WI38 (cell line): Measurements from ENCODE around the gene JPH2.

Experiments
- H3K4me3 ChIP-seq: 2 replicates; pipeline ENCODE4 v1.5.1; 2011; ENCODE audit warnings: low read depth, mild to moderate bottlenecking, control low read depth, low read length
- TF ChIP-seq, protein P1 (sequence below): IDR thresholded peaks from 2 replicates; pipeline ENCODE4 v1.5.1; 2012; ENCODE audit warnings: low read depth, mild to moderate bottlenecking, control low read depth, low read length

JPH2 gene

DNA sequence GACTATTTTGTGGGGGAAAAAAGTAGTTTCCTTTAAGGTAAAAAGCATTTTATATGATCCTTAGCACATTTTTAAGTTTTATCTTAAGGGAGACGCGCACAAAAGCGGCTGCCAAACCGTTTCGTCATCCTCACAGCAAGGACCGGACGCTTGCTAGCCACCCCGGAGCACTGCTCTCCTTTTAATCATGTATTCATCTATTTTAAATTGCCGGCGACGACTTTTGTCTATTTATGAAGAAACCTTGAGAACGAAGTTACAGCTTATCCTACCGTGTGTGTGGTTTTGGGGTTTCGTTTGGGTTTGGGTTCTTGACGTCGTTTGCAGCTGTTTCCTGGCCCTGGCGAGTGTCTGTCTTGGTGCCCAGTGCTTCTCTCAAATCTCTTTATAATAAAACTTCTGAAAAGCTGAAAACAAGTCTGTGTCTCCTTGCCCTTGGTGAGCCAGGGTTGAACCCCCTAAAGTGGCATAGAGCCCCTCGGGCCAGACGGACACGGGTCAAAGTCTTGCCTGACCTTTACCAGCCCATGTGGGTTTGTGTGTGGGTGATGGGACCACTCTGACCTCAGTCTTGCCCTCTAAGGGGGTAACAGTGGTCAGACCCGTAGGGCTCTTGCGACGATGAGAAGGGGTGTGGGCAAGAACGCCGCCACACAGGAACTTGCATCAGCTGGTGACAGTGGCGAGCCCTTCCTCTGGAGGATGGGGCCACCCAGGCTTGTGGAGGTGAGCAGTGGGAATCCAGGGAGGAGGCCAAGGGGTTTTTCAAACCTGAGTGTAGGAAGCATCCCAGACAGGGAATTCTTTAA, 117.6 kb downstream of the JPH2 start:
- H3K4me3 ChIP-seq: no peak overlapping the region
- TF ChIP-seq, protein P1, sequence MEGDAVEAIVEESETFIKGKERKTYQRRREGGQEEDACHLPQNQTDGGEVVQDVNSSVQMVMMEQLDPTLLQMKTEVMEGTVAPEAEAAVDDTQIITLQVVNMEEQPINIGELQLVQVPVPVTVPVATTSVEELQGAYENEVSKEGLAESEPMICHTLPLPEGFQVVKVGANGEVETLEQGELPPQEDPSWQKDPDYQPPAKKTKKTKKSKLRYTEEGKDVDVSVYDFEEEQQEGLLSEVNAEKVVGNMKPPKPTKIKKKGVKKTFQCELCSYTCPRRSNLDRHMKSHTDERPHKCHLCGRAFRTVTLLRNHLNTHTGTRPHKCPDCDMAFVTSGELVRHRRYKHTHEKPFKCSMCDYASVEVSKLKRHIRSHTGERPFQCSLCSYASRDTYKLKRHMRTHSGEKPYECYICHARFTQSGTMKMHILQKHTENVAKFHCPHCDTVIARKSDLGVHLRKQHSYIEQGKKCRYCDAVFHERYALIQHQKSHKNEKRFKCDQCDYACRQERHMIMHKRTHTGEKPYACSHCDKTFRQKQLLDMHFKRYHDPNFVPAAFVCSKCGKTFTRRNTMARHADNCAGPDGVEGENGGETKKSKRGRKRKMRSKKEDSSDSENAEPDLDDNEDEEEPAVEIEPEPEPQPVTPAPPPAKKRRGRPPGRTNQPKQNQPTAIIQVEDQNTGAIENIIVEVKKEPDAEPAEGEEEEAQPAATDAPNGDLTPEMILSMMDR: no peak

DNA sequence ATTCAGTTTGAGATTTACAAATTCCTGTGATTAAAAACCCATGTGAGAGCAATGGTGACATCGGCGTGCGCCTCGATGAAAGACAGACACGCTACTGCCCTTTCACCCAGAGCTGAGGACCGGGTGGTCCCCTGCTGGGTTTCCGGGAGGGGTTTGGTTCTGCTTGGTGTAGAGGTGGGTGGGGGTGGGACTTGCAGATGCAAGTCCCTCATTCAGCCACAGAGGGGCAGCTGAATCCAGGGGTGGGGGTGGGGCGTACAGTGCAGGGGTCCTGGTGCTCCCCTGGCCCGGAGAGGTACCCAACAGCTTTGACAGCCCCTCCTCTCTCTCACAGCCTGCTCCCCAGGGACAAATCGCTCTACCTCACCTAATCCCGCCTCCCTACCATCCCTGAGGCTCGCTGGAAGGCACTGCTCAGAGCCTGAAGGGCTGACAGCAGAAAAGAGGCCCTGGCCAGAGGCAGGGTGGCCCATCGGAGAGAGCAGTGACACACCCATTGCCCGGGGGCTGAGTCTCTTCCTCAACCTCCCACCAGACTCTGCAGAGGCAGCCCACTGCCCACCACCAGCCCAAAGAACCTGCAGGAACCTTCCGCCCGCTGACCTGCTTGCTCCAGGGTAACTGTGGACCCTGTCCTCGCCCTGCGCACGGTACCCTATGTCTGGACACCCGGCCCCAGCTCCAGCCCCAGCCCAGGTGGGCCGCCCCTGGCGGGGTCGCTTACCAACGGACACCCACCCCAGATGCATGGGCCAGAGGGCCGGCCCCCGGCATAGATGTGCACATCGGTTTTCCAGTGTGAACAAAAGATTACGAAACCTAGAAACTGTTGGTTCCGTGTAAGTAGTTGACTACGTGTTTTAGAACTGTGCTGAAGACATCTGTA, 118.4 kb downstream of the JPH2 start:
- TF ChIP-seq, protein P1: no peak
- no peak overlapping the region for H3K4me3 ChIP-seq

DNA sequence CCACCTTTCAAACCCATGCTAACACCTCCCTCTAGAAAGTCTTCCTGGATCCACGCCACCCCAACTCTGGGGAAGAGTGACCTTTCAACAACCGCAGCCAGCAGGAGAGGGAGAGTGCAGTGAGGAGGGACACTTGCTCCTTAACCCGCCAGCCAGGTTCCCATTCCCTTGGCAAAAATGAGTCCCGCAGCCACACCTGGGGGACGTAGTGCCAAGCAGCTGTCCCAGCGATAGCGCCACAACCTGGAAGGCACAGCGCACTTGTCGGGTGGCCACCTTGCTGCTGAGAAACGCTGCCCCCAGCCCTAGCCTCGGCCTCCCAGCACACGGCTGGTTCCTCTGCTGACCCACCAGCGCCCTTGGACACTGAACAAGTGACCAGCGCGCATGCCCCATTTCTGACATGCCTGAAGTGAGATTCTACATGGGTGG, 119.3 kb downstream of the JPH2 start:
- no peak overlapping the region for H3K4me3 ChIP-seq
- TF ChIP-seq, protein P1: no peak

DNA sequence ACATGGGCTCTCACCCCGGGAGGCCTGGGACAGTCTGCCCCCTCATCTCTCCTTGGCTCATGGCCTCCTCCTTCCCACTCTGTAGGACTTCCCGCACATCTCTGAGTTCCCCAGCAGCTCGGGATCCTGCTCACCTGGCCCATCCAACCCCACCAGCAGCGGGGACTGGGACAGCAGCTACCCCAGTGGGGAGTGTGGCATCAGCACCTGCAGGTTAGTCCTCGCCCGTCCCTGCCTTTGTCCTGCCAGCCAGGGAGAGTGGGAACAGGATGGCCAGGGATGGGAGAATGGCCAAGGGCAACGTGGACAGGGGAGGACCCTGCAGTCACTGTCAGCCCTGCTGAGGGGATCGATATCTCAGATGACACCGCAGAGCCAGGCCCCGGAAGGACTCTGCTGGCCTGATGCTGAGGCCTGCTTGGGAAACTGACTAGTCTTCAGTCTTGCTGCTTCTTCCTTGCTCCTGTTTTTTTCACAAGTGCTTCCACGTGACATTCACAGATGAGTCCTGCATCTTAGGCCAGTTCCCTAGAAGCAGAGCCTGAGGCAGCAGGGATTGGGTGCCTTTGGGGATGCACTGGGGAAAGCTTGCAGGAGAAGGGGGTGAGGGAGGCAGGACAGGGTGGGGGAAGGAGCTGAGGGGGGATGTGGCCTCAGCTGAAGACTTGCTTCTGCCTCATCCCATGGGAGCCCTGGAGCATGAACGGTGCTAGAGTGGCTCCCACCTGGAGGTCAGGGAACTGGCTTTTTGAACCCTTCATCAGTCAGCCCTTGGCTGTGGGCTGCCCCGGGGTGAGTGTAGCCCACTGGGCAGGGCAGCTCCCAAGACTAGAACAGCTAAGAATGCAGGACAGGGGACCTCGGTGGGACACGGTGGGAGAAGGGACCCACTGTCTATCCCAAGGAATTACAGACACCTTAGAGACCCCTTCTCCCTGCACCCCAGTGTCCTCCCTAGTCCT, 120.1 kb downstream of the JPH2 start:
- TF ChIP-seq, protein P1: no peak
- H3K4me3 ChIP-seq: no peak overlapping the region

DNA sequence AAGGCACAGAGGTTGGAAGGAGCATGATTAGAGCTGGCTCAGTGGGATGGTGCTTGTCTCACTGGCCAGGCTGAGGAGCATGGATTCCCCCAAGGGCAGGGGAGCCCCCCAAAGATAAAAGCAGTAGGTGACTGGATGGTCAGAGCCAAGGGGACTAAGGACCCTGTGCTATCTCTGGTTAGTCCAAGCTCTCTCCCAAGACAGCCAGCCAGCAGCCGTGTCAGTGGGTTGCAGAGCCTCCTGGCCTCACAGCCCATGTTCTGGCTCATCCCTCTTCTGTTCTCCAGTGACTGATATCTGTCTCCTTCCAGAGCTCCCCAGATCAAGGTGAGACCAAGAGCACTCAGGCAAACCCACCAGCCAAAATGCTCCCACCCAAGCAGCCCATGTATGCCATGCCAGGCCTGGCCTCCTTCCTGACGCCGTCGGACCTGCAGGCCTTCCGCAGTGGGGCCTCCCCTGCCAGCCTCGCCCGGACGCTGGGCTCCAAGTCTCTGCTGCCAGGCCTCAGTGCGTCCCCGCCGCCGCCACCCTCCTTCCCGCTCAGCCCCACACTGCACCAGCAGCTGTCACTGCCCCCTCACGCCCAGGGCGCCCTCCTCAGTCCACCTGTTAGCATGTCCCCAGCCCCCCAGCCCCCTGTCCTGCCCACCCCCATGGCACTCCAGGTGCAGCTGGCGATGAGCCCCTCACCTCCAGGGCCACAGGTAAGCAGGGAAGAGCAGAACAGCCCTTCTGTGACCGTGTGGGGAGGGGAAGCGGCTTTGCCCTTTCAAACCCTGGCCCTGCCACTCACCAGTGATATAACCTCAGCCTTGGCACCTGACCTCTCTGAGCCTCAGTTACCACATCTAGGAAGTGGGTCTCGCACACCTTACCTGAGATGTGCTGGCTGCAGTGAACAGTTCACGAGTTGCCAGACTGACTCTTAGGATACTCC, 121.3 kb downstream of the JPH2 start:
- TF ChIP-seq, protein P1: no peak

More for the DNA sequence above, 121.3 kb downstream of the JPH2 start:
- H3K4me3 ChIP-seq: no peak overlapping the region
